NB4 (cell line): ENCODE measurements around the gene RC3H2.

Source experiments
- DNase-seq: peaks from one replicate; pipeline ENCODE4 v3.0.0; 2010; ENCODE audit warnings: low read depth
- H3K4me3 ChIP-seq: one replicate; pipeline ENCODE4 v1.5.1; 2011; ENCODE audit warnings: mild to moderate bottlenecking, low read depth, low read length, moderate library complexity
- MYC ChIP-seq: IDR thresholded peaks from 2 replicates; pipeline ENCODE4 v1.6.1; 2011; ENCODE audit warnings: low read depth, low read length
- POLR2A ChIP-seq: IDR thresholded peaks from 2 replicates; pipeline ENCODE4 v1.6.1; 2011; ENCODE audit warnings: mild to moderate bottlenecking; ENCODE audit not compliant: insufficient read length; ENCODE audit errors: extremely low read depth
- TF ChIP-seq, protein P1 (sequence below): IDR thresholded peaks from one replicate; pipeline ENCODE4 v1.5.1; 2012; ENCODE audit warnings: low read depth, low read length
- TF ChIP-seq, protein P2 (sequence below): IDR thresholded peaks from 2 replicates; pipeline ENCODE4 v1.6.1; 2011; ENCODE audit warnings: low read depth, low read length

The RC3H2 gene

GRCh38 chr9:122904823-122905710 is at the start of gene RC3H2:
TSS of gene RC3H2 (minus strand) at chr9:122905359. CDS start at chr9:122897509, 7,850 bp downstream.
- TF ChIP-seq MYC (peak; percentile 37; the same call in 1 of the 2 replicates), POLR2A (peak; percentile 92)
- TF ChIP-seq, protein P1, sequence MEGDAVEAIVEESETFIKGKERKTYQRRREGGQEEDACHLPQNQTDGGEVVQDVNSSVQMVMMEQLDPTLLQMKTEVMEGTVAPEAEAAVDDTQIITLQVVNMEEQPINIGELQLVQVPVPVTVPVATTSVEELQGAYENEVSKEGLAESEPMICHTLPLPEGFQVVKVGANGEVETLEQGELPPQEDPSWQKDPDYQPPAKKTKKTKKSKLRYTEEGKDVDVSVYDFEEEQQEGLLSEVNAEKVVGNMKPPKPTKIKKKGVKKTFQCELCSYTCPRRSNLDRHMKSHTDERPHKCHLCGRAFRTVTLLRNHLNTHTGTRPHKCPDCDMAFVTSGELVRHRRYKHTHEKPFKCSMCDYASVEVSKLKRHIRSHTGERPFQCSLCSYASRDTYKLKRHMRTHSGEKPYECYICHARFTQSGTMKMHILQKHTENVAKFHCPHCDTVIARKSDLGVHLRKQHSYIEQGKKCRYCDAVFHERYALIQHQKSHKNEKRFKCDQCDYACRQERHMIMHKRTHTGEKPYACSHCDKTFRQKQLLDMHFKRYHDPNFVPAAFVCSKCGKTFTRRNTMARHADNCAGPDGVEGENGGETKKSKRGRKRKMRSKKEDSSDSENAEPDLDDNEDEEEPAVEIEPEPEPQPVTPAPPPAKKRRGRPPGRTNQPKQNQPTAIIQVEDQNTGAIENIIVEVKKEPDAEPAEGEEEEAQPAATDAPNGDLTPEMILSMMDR, result no peak
- TF ChIP-seq, protein P2, sequence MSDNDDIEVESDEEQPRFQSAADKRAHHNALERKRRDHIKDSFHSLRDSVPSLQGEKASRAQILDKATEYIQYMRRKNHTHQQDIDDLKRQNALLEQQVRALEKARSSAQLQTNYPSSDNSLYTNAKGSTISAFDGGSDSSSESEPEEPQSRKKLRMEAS, result peak; percentile 88

DNA sequence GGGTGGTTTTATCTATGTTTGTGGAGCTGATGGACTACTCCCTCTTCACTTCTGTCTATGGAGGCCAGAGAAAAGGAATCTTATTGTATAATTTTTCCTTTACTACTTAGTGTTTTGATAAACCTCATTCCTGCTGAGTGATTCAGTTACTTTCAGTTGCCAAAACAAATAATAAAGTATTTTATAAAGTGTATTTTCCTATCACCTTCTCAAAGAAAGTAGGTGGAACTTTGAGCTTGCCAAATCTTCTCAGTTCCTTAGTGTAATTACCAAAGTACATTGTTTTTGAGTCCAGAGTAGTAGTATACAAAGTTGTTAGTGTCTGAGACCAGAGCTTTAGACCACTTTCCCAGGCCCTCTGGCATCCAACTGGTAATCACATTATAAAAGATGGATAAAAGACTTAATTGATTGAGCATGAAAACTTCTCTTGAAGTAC is 49.1 kb upstream of the RC3H2 start:
- TF ChIP-seq POLR2A (no peak), MYC (no peak)
- TF ChIP-seq, protein P1, result no peak
- TF ChIP-seq, protein P2, result no peak
- DNase-seq, result no peak
- H3K4me3 ChIP-seq, result no peak overlapping the region

More at GRCh38 chr9:122904823-122905710, at the start of gene RC3H2:
- H3K4me3 ChIP-seq, result peak within 1 kb of the TSS; percentile 89
- DNase-seq, result peak; percentile 99

DNA sequence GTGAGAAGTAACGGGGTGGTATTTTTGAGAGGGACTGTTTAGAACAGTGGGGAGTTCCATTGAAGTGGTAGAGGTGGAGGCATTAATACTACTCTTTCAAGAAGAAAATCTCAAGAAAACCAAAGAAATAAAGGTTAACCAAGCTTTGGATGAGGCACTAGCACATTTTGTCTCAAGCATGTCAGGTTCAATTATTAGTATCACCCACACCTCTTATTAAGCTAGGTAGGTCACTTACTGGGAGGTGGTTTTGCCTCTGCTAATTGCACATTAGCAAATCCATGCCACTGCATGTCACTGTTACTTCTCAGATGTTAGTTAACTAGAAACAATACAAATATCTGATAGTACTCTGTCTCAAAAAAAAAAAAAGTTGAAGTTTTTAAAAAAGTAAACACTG is 45.9 kb upstream of the RC3H2 start:
- TF ChIP-seq MYC (no peak), POLR2A (no peak)
- TF ChIP-seq, protein P2, result no peak
- TF ChIP-seq, protein P1, result no peak
- no peak for DNase-seq
- no peak overlapping the region for H3K4me3 ChIP-seq

- TF ChIP-seq MYC (no peak), POLR2A (no peak)
- TF ChIP-seq, protein P2, result no peak
- TF ChIP-seq, protein P1, result no peak
- H3K4me3 ChIP-seq, result no peak overlapping the region
- DNase-seq, result no peak
These were observed 45.1 kb upstream of the RC3H2 start for GRCh38 chr9:122950263-122950662.

- DNase-seq, result no peak
- TF ChIP-seq, protein P2, result no peak
- no peak for TF ChIP-seq POLR2A
These were observed 44.5 kb upstream of the RC3H2 start for GRCh38 chr9:122949696-122950095.

DNA sequence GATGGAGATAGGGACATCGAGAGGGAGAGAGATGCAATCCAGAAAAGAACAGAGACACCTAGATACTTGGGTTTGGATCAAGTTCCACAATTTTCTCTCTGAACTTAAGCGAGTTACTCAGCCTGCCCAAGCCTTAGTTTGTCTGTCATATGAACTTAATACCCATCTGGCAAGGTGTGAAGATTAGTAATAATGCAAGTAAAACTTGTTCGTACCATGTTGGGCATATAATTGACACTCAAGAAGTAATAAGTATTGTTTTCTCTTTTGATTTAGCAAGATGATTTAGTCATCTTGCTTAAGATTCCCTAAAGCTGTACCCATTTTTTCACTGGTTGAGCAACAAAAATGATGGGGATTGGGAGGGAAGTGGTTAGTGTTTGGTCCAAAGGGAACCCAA is 43.2 kb upstream of the RC3H2 start:
- TF ChIP-seq, protein P1, result no peak
- DNase-seq, result no peak
- no peak overlapping the region for H3K4me3 ChIP-seq

More at GRCh38 chr9:122949696-122950095, 44.5 kb upstream of the RC3H2 start:
- no peak overlapping the region for H3K4me3 ChIP-seq
